Endothelial cell of umbilical vein (primary cell): ENCODE results near the gene PLPP1. TPM values are rescaled to one million over a fixed set of nuclear protein-coding genes. Genes with fewer than 3 reads are reported as not detected.

Experiments
- BruUV-seq: library from RNA; stranded (reverse); fragments of 400-500 nt; replicated peaks from 2 replicates; lab custom pipeline; 2021; lab: Mats Ljungman, UMichigan
- CTCF ChIA-PET: fragments of 300-600, 350-600 bp; sonication (Branson Sonifier 250); formaldehyde crosslinking; loops from one replicate; lab custom pipeline; 2021; ENCODE audit warnings: antibody characterized with exemption, inconsistent platforms; lab: Charles Lee
- POLR2A ChIA-PET: fragments of 300-600, 350-600 bp; sonication (Branson Sonifier 250); formaldehyde crosslinking; loops from one replicate; lab custom pipeline; 2021; ENCODE audit warnings: antibody characterized with exemption, inconsistent platforms; lab: Charles Lee
- DNase-seq: peaks from one replicate; pipeline ENCODE4 v3.0.0-alpha.2; 2011; ENCODE audit warnings: low read depth, low spot score
- FAIRE-seq: peaks from 2 replicates; lab custom pipeline; 2011; peaks lifted over from hg19 to GRCh38; lab: Jason Lieb, UNC
- H2AFZ ChIP-seq: 2 replicates; pipeline ENCODE4 v1.6.0; 2012; ENCODE audit warnings: low read depth, low read length, control low read depth, inconsistent platforms
- H3K27ac ChIP-seq: 2 replicates; pipeline ENCODE4 v1.5.1; 2011; ENCODE audit warnings: low read depth, mild to moderate bottlenecking, control low read depth, low read length, moderate library complexity; ENCODE audit not compliant: insufficient read depth
- H3K27me3 ChIP-seq, 2 experiments: 2 replicates each; pipeline versions ENCODE4 v1.6.0 to v1.6.1; 2011; ENCODE audit warnings: low read length in 2 of 2, mixed read lengths in 1 of 2; ENCODE audit not compliant: control insufficient read depth in 2 of 2, insufficient read depth in 2 of 2
- H3K36me3 ChIP-seq, 2 experiments: 2 replicates in 1 of 2; 3 replicates in 1 of 2; pipeline ENCODE4 v1.5.1; 2011; ENCODE audit warnings: low read length in 2 of 2, mild to moderate bottlenecking in 1 of 2, moderate library complexity in 1 of 2; ENCODE audit not compliant: control insufficient read depth in 2 of 2, insufficient read depth in 2 of 2; ENCODE audit errors: extremely low read depth in 1 of 2
- H3K4me1 ChIP-seq: 3 replicates; pipeline ENCODE4 v1.5.1; 2011; ENCODE audit warnings: mild to moderate bottlenecking, low read length; ENCODE audit not compliant: control insufficient read depth, insufficient read depth; ENCODE audit errors: extremely low read depth
- H3K4me2 ChIP-seq: 2 replicates; pipeline ENCODE4 v1.6.1; 2011; ENCODE audit warnings: low read length, control low read depth, mixed read lengths; ENCODE audit not compliant: insufficient read depth
- H3K4me3 ChIP-seq, 3 experiments: fragments of 200-600 bp in 1 of 3; sonication (generic), shearing (Covaris generic) in 1 of 3; replicated peaks in 1 of 3; 2 replicates each; pipeline ENCODE4 v1.5.1; 2011 to 2016; ENCODE audit warnings: control low read depth in 3 of 3, low read length in 3 of 3, mild to moderate bottlenecking in 2 of 3, inconsistent platforms in 1 of 3, low read depth in 1 of 3, moderate library complexity in 1 of 3; ENCODE audit not compliant: insufficient read depth in 1 of 3
- H3K79me2 ChIP-seq: 2 replicates; pipeline ENCODE4 v1.6.0; 2012; ENCODE audit warnings: low read length, inconsistent platforms; ENCODE audit not compliant: control insufficient read depth, insufficient read depth
- H3K9ac ChIP-seq: replicated peaks from 2 replicates; pipeline ENCODE3; 2011; ENCODE audit warnings: low read length, control low read depth; ENCODE audit not compliant: insufficient read depth; ENCODE audit errors: extremely low read depth
- H3K9me1 ChIP-seq: replicated peaks from 3 replicates; pipeline ENCODE4 v1.6.0; 2011; ENCODE audit warnings: mild to moderate bottlenecking, low read length; ENCODE audit not compliant: control insufficient read depth, insufficient read depth; ENCODE audit errors: extremely low read depth
- H3K9me3 ChIP-seq: replicated peaks from 2 replicates; pipeline ENCODE4 v1.5.1; 2012; ENCODE audit warnings: low read length, inconsistent platforms; ENCODE audit not compliant: control insufficient read depth, insufficient read depth
- H4K20me1 ChIP-seq: replicated peaks from 2 replicates; pipeline ENCODE3; 2011; ENCODE audit warnings: mild to moderate bottlenecking, low read length; ENCODE audit not compliant: control insufficient read depth, insufficient read depth; ENCODE audit errors: extremely low read depth
- CTCF ChIP-seq, 2 donors: IDR thresholded peaks; 1 replicate in 1 of 2; 2 replicates in 1 of 2; pipeline ENCODE4 v1.5.1; 2011; ENCODE audit warnings: low read length in 2 of 2, mild to moderate bottlenecking in 2 of 2, moderate library complexity in 2 of 2, control low read depth in 1 of 2, inconsistent platforms in 1 of 2, low read depth in 1 of 2; ENCODE audit not compliant: insufficient read depth in 1 of 2; ENCODE audit errors: extremely low read depth in 1 of 2
- EZH2 ChIP-seq: IDR thresholded peaks from 2 replicates; pipeline ENCODE4 v1.6.1; 2012; ENCODE audit warnings: borderline replicate concordance, low read depth, mild to moderate bottlenecking, moderate library complexity, low read length, inconsistent platforms; ENCODE audit not compliant: severe bottlenecking
- FOS ChIP-seq: IDR thresholded peaks from 2 replicates; pipeline ENCODE4 v1.6.1; 2011; ENCODE audit warnings: mild to moderate bottlenecking, low read length, moderate library complexity, borderline replicate concordance; ENCODE audit not compliant: insufficient read depth
- GATA2 ChIP-seq: IDR thresholded peaks from 2 replicates; pipeline ENCODE4 v1.7.0; 2011; ENCODE audit warnings: low read depth, mild to moderate bottlenecking, moderate library complexity, mixed read lengths, low read length; ENCODE audit not compliant: insufficient read length, insufficient read depth
- JUN ChIP-seq: IDR thresholded peaks from 2 replicates; pipeline ENCODE4 v1.6.1; 2011; ENCODE audit warnings: borderline replicate concordance, low read depth; ENCODE audit not compliant: insufficient read length, insufficient read depth
- MAX ChIP-seq: IDR thresholded peaks from 2 replicates; pipeline ENCODE4 v1.6.1; 2011; ENCODE audit not compliant: insufficient read depth, insufficient read length
- MYC ChIP-seq: IDR thresholded peaks from one replicate; pipeline ENCODE4 v1.6.1; 2011; ENCODE audit warnings: mild to moderate bottlenecking, low read depth, low read length
- POLR2A ChIP-seq: IDR thresholded peaks from 2 replicates; pipeline ENCODE4 v1.6.1; 2012; ENCODE audit warnings: low read depth, mild to moderate bottlenecking, control low read depth, low read length
- POLR2AphosphoS5 ChIP-seq: IDR thresholded peaks from 2 replicates; pipeline ENCODE4 v1.6.1; 2012; ENCODE audit warnings: low read depth, mild to moderate bottlenecking, control low read depth, low read length, moderate library complexity; ENCODE audit not compliant: insufficient read depth
- dilution Hi-C: fragments of 300-500 bp; cut with MboI; formaldehyde crosslinking; loops from one replicate; pipeline ENCODE4 v1.15.0; 2019; ENCODE audit warnings: low sequenced_read_pairs; ENCODE audit not compliant: extremely low pct_ligation_motif_present
- intact Hi-C: fragments of 100-400 bp; cut with micrococcal nuclease; formaldehyde crosslinking; loops from one replicate; pipeline ENCODE4 v1.10.0; 2022
- polyA plus RNA-seq, 4 experiments: library from polyadenylated mRNA; depleted of rRNA in 3 of 4; stranded (reverse) in 3 of 4; unstranded in 1 of 4; fragments of >200 nt; gene quantifications; 2 replicates each; pipeline versions ENCODE4 v1.2.1 to v1.2.3, GENCODE V29; 2011 to 2012; ENCODE audit warnings: missing spikeins in 1 of 4
- total RNA-seq: library from RNA; stranded (reverse); gene quantifications from 2 replicates; pipeline ENCODE4 v1.2.3, GENCODE V29; 2021

PLPP1 gene
- total and polyA plus RNA-seq, 2 donors (not counting 3 experiments of a cell fraction or from before 2014, with no cell fraction given), result 14.3 to 25.9 TPM

GRCh38 chr5:55387865-55388264 is 146.9 kb downstream of the PLPP1 start:
- TF ChIP-seq JUN (no peak), CTCF (IDR thresholded peaks at IDR 0.05; ENCODE audit: extremely low read depth in 1 of 2, insufficient read depth in 1 of 2, low read depth in 1 of 2, low read length in 2 of 2) (no peak), EZH2 (no peak), GATA2 (no peak), FOS (no peak), POLR2A (no peak), POLR2AphosphoS5 (no peak), MAX (no peak), MYC (no peak)
- peaks cover 10% of the 10 kb centered on the region for H3K4me1 ChIP-seq
- ChIA-PET CTCF (interaction anchor here (0.8 to 1.0 kb wide), 3 partner anchors 11 to 304 kb away, joined by 3 read pairs; no protein-coding TSS in a partner anchor), POLR2A (no interaction called here)
- H3K9me1 ChIP-seq, result peaks cover 2% of the 10 kb centered on the region
- no peaks in the 10 kb centered on the region for H4K20me1 ChIP-seq
- H2AFZ ChIP-seq, result no peak overlapping the region
- BruUV-seq, result no TSS peak
- intact Hi-C loops, result no loop called here
- H3K9me3 ChIP-seq, result no peaks in the 10 kb centered on the region
- H3K4me2 ChIP-seq, result no peak overlapping the region
- no peak for FAIRE-seq
- H3K27ac ChIP-seq, result no peak overlapping the region
- dilution Hi-C loops, result no loop called here
- no peak overlapping the region for H3K4me3 ChIP-seq
- peaks cover 0 to 2% of the 10 kb centered on the region in 2 experiments for H3K36me3 ChIP-seq
- no peak overlapping the region for H3K9ac ChIP-seq
- DNase-seq, result no peak
- peaks cover 3% of the 10 kb centered on the region for H3K79me2 ChIP-seq
- no peaks in the 10 kb centered on the region for H3K27me3 ChIP-seq
